ENCODE results near the gene LRRC57.

- TF ChIP-seq ZNF70 (CRISPR knock-in tag; IDR thresholded peaks at IDR 0.05): no peak
- TF ChIP-seq TCF4 (CRISPR knock-in tag; IDR thresholded peaks at IDR 0.05; ENCODE audit: borderline replicate concordance): no peak
These were observed 46.1 kb downstream of the LRRC57 start for GRCh38 chr15:42502477-42502876.
